Neural cell (in vitro differentiated cells): ENCODE data around the gene ARL6IP5. TPM values are rescaled to one million over a fixed set of nuclear protein-coding genes. Genes with fewer than 3 reads are reported as not detected.

Source experiments
- polyA plus RNA-seq: library from polyadenylated mRNA; depleted of rRNA; stranded (reverse); fragments of >200 nt; gene quantifications from 2 replicates; pipeline ENCODE4 v1.2.3, GENCODE V29; 2014
- small RNA-seq, 3 experiments: library from RNA; depleted of rRNA; stranded (forward); fragments of <200 nt; gene quantifications; one replicate each; pipeline ENCODE3, GENCODE V24; 2012

The ARL6IP5 gene
- polyA plus RNA-seq, 1 donor from 2014 or later, result 108 TPM

Small RNA genes lying within 50 kb of the gene (small RNA-seq; reads per million reads assigned to genes)
- 0 to 0.49 (median 0) reads per million in 3 experiments for gene MIR3136

Other genes with a start within 250 kb of the ARL6IP5 start
- gene TAFA4, start 152.4 kb upstream of the ARL6IP5 start, polyA plus RNA-seq, result 0.19 TPM in 1 of 2 replicates, not detected in the other
- 3.2 and 5.2 TPM in 2 replicates for gene EOGT, start 71.3 kb upstream of the ARL6IP5 start, polyA plus RNA-seq
- gene TMF1, start 32.6 kb upstream of the ARL6IP5 start, polyA plus RNA-seq, result 21.4 TPM in 2 replicates
- gene UBA3, start 4.6 kb upstream of the ARL6IP5 start, polyA plus RNA-seq, result 119 and 168 TPM in 2 replicates
- gene LMOD3, start 37.7 kb downstream of the ARL6IP5 start, polyA plus RNA-seq, result not detected in 2 replicates